Activated naive CD8-positive, alpha-beta T cell treated with anti-CD3 and anti-CD28 coated beads for 36 hours (primary cell): ENCODE measurements around the gene SOCS4. TPM values are rescaled to one million over a fixed set of nuclear protein-coding genes. Genes with fewer than 3 reads are reported as not detected.

Experiments
- DNase-seq: peaks from one replicate; pipeline ENCODE4 v3.0.0; 2021
- H3K27ac Mint-ChIP-seq: one replicate; pipeline ENCODE4 v1.8.0; 2022; ENCODE audit warnings: mild to moderate bottlenecking, moderate library complexity, mixed read lengths
- H3K27me3 Mint-ChIP-seq: one replicate; pipeline ENCODE4 v1.8.0; 2022; ENCODE audit warnings: mild to moderate bottlenecking, mixed read lengths
- H3K36me3 Mint-ChIP-seq: one replicate; pipeline ENCODE4 v1.8.0; 2021; ENCODE audit warnings: mild to moderate bottlenecking, mixed read lengths
- H3K4me1 Mint-ChIP-seq: one replicate; pipeline ENCODE4 v1.8.0; 2021; ENCODE audit warnings: mixed read lengths
- H3K4me3 Mint-ChIP-seq: one replicate; pipeline ENCODE4 v1.8.0; 2022; ENCODE audit warnings: mild to moderate bottlenecking, moderate library complexity, mixed read lengths
- H3K9me3 Mint-ChIP-seq: one replicate; pipeline ENCODE4 v1.8.0; 2022; ENCODE audit warnings: mixed read lengths
- total RNA-seq, 2 experiments: library from RNA; stranded (reverse); gene quantifications; one replicate each; pipeline ENCODE4 v1.2.3, GENCODE V29; 2021

SOCS4 gene
- total RNA-seq, 2 experiments from 2014 or later = 24.9 to 28.6 TPM

DNA sequence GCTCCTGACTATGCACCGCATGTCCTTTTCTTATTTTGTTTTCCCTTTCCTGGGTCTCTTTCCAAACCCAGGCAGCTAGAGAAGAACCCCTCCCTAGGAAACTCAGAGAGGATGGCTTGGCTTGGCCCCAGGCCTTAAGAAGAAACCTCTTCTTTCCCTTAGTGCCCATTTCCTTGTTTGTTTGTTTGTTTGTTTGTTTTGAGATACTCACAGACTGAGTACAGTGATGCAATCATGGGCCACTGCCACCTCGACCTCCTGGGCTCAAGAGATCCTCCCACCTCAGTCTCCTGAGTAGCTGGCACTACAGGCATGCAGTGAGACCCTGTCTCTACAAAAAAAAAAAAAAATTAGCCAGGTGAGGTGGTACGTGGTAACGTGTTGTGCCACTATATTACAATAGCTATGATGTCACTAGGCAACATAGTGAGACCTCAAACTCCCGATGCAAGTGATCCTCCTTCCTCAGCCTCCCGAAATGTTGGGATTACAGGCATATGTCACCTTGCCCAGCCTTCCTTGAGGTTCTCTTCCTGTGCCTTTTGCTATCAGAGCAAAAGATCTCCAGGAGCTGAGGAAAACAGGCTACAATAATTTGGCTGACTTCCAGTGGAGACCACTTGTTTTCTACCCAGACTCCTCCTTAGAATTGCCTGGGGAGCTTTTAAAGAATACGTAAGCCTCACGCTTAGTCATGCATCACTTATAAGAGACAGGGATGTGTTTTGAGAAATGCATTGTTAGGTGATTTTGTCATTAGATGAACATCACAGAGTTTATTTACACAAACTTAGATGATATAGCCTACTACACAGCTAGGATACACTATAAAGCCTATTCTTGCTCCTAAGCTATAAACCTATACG, 67.5 kb downstream of the SOCS4 start:
- Mint-ChIP-seq H3K4me3 (no peak overlapping the region), H3K27ac (no peak overlapping the region), H3K4me1 (peaks cover 16% of the 10 kb centered on the region), H3K9me3 (no peaks in the 10 kb centered on the region), H3K27me3 (no peaks in the 10 kb centered on the region), H3K36me3 (no peaks in the 10 kb centered on the region)
- no peak for DNase-seq

- Mint-ChIP-seq H3K4me1 (peaks cover 28% of the 10 kb centered on the region), H3K9me3 (no peaks in the 10 kb centered on the region), H3K4me3 (peak overlapping the region; percentile 9), H3K27me3 (no peaks in the 10 kb centered on the region), H3K36me3 (no peaks in the 10 kb centered on the region), H3K27ac (peak overlapping the region; percentile 86)
- peak; percentile 68 for DNase-seq
Observed at GRCh38 chr14:55097881-55098560, 71.0 kb downstream of the SOCS4 start.

GRCh38 chr14:55098561-55098898, 71.5 kb downstream of the SOCS4 start:
- Mint-ChIP-seq H3K27me3 (no peaks in the 10 kb centered on the region), H3K27ac (peak overlapping the region; percentile 86), H3K4me3 (no peak overlapping the region), H3K4me1 (peaks cover 33% of the 10 kb centered on the region), H3K9me3 (no peaks in the 10 kb centered on the region), H3K36me3 (no peaks in the 10 kb centered on the region)
- DNase-seq = no peak

Other genes with a start within 250 kb of the SOCS4 start
- gene GCH1, start 124.4 kb upstream of the SOCS4 start, total RNA-seq = 10 to 100 TPM; 45.9 to 47.5 TPM
- gene WDHD1, start 137 bp upstream of the SOCS4 start, total RNA-seq = 10 to 100 TPM; 66.0 to 69.2 TPM
- gene MAPK1IP1L, start 24.4 kb downstream of the SOCS4 start, total RNA-seq = 100 to 1,000 TPM; 118 to 122 TPM
- gene LGALS3, start 102.0 kb downstream of the SOCS4 start, total RNA-seq = 1 to 10 TPM; 2.8 to 3.1 TPM
- gene DLGAP5, start 164.3 kb downstream of the SOCS4 start, total RNA-seq = 10 to 100 TPM; 68.0 to 69.2 TPM
- 10 to 100 TPM; 15.1 to 15.9 TPM for gene FBXO34, start 244.2 kb downstream of the SOCS4 start, total RNA-seq